Duodenal mucosa (tissue), 2 donors: ENCODE data around the gene SPP2.

Experiments
- H3K27ac ChIP-seq: one replicate; pipeline ENCODE4 v1.7.0; 2013; ENCODE audit warnings: low read depth, low read length
- H3K27me3 ChIP-seq, 2 donors: one replicate each; pipeline ENCODE4 v1.7.0; 2013; ENCODE audit warnings: low read length in 2 of 2, control low read depth in 1 of 2; ENCODE audit not compliant: insufficient read depth in 2 of 2, control insufficient read depth in 1 of 2
- H3K36me3 ChIP-seq, 2 donors: one replicate each; pipeline ENCODE4 v1.7.0; 2013; ENCODE audit warnings: low read length in 2 of 2, control low read depth in 1 of 2; ENCODE audit not compliant: insufficient read depth in 2 of 2, control insufficient read depth in 1 of 2
- H3K4me1 ChIP-seq, 2 donors: one replicate each; pipeline ENCODE4 v1.7.0; 2013; ENCODE audit warnings: low read length in 2 of 2, control low read depth in 1 of 2; ENCODE audit not compliant: insufficient read depth in 2 of 2, control insufficient read depth in 1 of 2
- H3K4me3 ChIP-seq, 2 donors: one replicate each; pipeline ENCODE4 v1.7.0; 2013; ENCODE audit warnings: low read length in 2 of 2, low read depth in 1 of 2
- H3K9ac ChIP-seq, 2 donors: one replicate each; pipeline ENCODE4 v1.7.0; 2013; ENCODE audit warnings: low read length in 2 of 2, low read depth in 1 of 2
- H3K9me3 ChIP-seq, 2 donors: one replicate each; pipeline ENCODE4 v1.7.0; 2013; ENCODE audit warnings: low read length in 2 of 2, control low read depth in 1 of 2; ENCODE audit not compliant: control insufficient read depth in 1 of 2

Gene SPP2

GRCh38 chr2:234050455-234051135, at the start of gene SPP2:
Gene SPP2 (plus strand): TSS chr2:234050702. CDS start chr2:234050787, 85 bp downstream.
- Histone ChIP-seq H3K4me3 (no peak within 1 kb of the TSS), H3K27ac (no peak within 1 kb of the TSS), H3K9ac (no peak within 1 kb of the TSS)

GRCh38 chr2:234001380-234002160, 48.9 kb upstream of the SPP2 start:
- H3K27me3 ChIP-seq: peaks cover 0 to 7% of the 10 kb centered on the region in 2 donors
- no peak overlapping the region for H3K4me3 ChIP-seq
- H3K9ac ChIP-seq: no peak overlapping the region
- no peaks in the 10 kb centered on the region for H3K9me3 ChIP-seq
- H3K36me3 ChIP-seq: no peaks in the 10 kb centered on the region
- no peaks in the 10 kb centered on the region for H3K4me1 ChIP-seq
- H3K27ac ChIP-seq: no peak overlapping the region

More at GRCh38 chr2:234050455-234051135, at the start of gene SPP2:
- H3K36me3 ChIP-seq: no peaks in the 10 kb centered on the region
- H3K27me3 ChIP-seq: peaks cover 0 to 15% of the 10 kb centered on the region in 2 donors
- H3K4me1 ChIP-seq: no peaks in the 10 kb centered on the region
- no peaks in the 10 kb centered on the region for H3K9me3 ChIP-seq

GRCh38 chr2:234002281-234002680, 48.2 kb upstream of the SPP2 start:
- Histone ChIP-seq H3K27ac (no peak overlapping the region), H3K4me1 (no peaks in the 10 kb centered on the region), H3K27me3 (peaks cover 0 to 7% of the 10 kb centered on the region in 2 donors), H3K9ac (no peak overlapping the region), H3K9me3 (no peaks in the 10 kb centered on the region), H3K4me3 (no peak overlapping the region), H3K36me3 (no peaks in the 10 kb centered on the region)

GRCh38 chr2:234003972-234004617, 46.4 kb upstream of the SPP2 start:
- Histone ChIP-seq H3K9ac (no peak overlapping the region), H3K27me3 (peaks cover 0 to 7% of the 10 kb centered on the region in 2 donors), H3K4me1 (no peaks in the 10 kb centered on the region), H3K4me3 (no peak overlapping the region), H3K9me3 (no peaks in the 10 kb centered on the region), H3K36me3 (no peaks in the 10 kb centered on the region), H3K27ac (no peak overlapping the region)

GRCh38 chr2:234005126-234005525, 45.4 kb upstream of the SPP2 start:
- Histone ChIP-seq H3K4me3 (no peak overlapping the region), H3K9ac (no peak overlapping the region), H3K27ac (no peak overlapping the region), H3K27me3 (peaks cover 0 to 7% of the 10 kb centered on the region in 2 donors), H3K4me1 (no peaks in the 10 kb centered on the region), H3K9me3 (no peaks in the 10 kb centered on the region), H3K36me3 (no peaks in the 10 kb centered on the region)

- H3K27ac ChIP-seq: no peak overlapping the region
- peaks cover 0 to 7% of the 10 kb centered on the region in 2 donors for H3K27me3 ChIP-seq
- no peaks in the 10 kb centered on the region for H3K9me3 ChIP-seq
- no peak overlapping the region for H3K9ac ChIP-seq
- H3K4me1 ChIP-seq: no peaks in the 10 kb centered on the region
- H3K36me3 ChIP-seq: no peaks in the 10 kb centered on the region
- H3K4me3 ChIP-seq: no peak overlapping the region
These were observed 44.0 kb upstream of the SPP2 start for GRCh38 chr2:234006501-234006900.

- Histone ChIP-seq H3K27me3 (no peaks in the 10 kb centered on the region), H3K4me3 (no peak overlapping the region), H3K9ac (no peak overlapping the region), H3K4me1 (no peaks in the 10 kb centered on the region), H3K9me3 (no peaks in the 10 kb centered on the region), H3K27ac (no peak overlapping the region), H3K36me3 (no peaks in the 10 kb centered on the region)
These were observed 36.1 kb upstream of the SPP2 start for GRCh38 chr2:234014427-234014826.

- H3K27ac ChIP-seq: no peak overlapping the region
- no peaks in the 10 kb centered on the region for H3K36me3 ChIP-seq
- no peaks in the 10 kb centered on the region for H3K9me3 ChIP-seq
- no peak overlapping the region for H3K9ac ChIP-seq
- H3K4me3 ChIP-seq: no peak overlapping the region
- no peaks in the 10 kb centered on the region for H3K27me3 ChIP-seq
- H3K4me1 ChIP-seq: no peaks in the 10 kb centered on the region
These were observed 34.6 kb upstream of the SPP2 start for GRCh38 chr2:234015861-234016260.

GRCh38 chr2:234019896-234020295, 30.6 kb upstream of the SPP2 start:
- no peak overlapping the region for H3K27ac ChIP-seq
- H3K9ac ChIP-seq: no peak overlapping the region
- H3K36me3 ChIP-seq: no peaks in the 10 kb centered on the region
- H3K27me3 ChIP-seq: no peaks in the 10 kb centered on the region
- no peaks in the 10 kb centered on the region for H3K9me3 ChIP-seq
- H3K4me1 ChIP-seq: no peaks in the 10 kb centered on the region
- no peak overlapping the region for H3K4me3 ChIP-seq

GRCh38 chr2:234020332-234020731, 30.2 kb upstream of the SPP2 start:
- Histone ChIP-seq H3K9me3 (no peaks in the 10 kb centered on the region), H3K27ac (no peak overlapping the region), H3K36me3 (no peaks in the 10 kb centered on the region), H3K4me1 (no peaks in the 10 kb centered on the region), H3K27me3 (no peaks in the 10 kb centered on the region), H3K4me3 (no peak overlapping the region), H3K9ac (no peak overlapping the region)
